Psoas muscle (tissue), 8 donors: Measurements from ENCODE around the gene SLC16A9. TPM values are rescaled to one million over a fixed set of nuclear protein-coding genes. Genes with fewer than 3 reads are reported as not detected.

ENCODE experiments used
- ATAC-seq, 4 donors: fragments of 200-7000 bp; cut with Tn5 transposase; one replicate each; pipeline ENCODE4 v1.9.1; 2020; ENCODE audit warnings: moderate library complexity in 3 of 4, mild to moderate bottlenecking in 2 of 4
- DNase-seq, 2 donors: peaks; one replicate each; pipeline ENCODE4 v3.0.0-alpha.2; 2020
- H3K27ac ChIP-seq: fragments of 200-600 bp; one replicate; pipeline ENCODE4 v1.8.0; 2022
- H3K27me3 ChIP-seq, 3 donors: fragments of 200-600 bp in 1 of 3; one replicate each; pipeline versions ENCODE4 v1.6.1 to v1.8.0; 2013 to 2022; ENCODE audit warnings: low read length in 2 of 3, mild to moderate bottlenecking in 2 of 3, moderate library complexity in 1 of 3; ENCODE audit not compliant: insufficient read depth in 3 of 3
- H3K36me3 ChIP-seq, 2 donors: fragments of 200-600 bp in 1 of 2; one replicate each; pipeline versions ENCODE4 v1.6.1 to v1.8.0; 2013 to 2022; ENCODE audit warnings: low read depth in 1 of 2, mild to moderate bottlenecking in 1 of 2, moderate library complexity in 1 of 2; ENCODE audit not compliant: insufficient read depth in 1 of 2
- H3K4me1 ChIP-seq: fragments of 200-600 bp; one replicate; pipeline ENCODE4 v1.8.0; 2022
- H3K4me3 ChIP-seq: fragments of 200-600 bp; one replicate; pipeline ENCODE4 v1.8.0; 2022; ENCODE audit warnings: mild to moderate bottlenecking
- H3K9me3 ChIP-seq: fragments of 200-600 bp; one replicate; pipeline ENCODE4 v1.8.0; 2022
- CTCF ChIP-seq: fragments of 200-600 bp; IDR thresholded peaks from one replicate; pipeline ENCODE4 v1.8.0; 2022; ENCODE audit warnings: antibody characterized with exemption
- WGBS, 3 donors: extraction: QIAGEN DNeasy Blood & Tissue Kit; methylation state at CpG; one replicate each; pipeline versions ENCODE4 v1.1.6 to v1.1.7; 2013; 5-methylcytosine and 5-hydroxymethylcytosine counted together
- intact Hi-C, 2 donors: fragments of 100-400 bp; cut with DNase I; formaldehyde crosslinking; loops; one replicate each; pipeline versions ENCODE4 v1.11.0 to v1.14.2; 2022
- polyA plus RNA-seq, 3 donors: library from polyadenylated mRNA; stranded (reverse); fragments of 200-250 nt; gene quantifications; one replicate each; pipeline ENCODE4 v1.2.3, GENCODE V29; 2013
- total RNA-seq, 4 donors: library from RNA; stranded (reverse); fragmentation: NEBNext Ultra II Directional in 2 of 4; extraction: Animal tissue kit (Norgen Biotek cat#: 25700) in 2 of 4; gene quantifications; one replicate each; pipeline versions ENCODE4 v1.2.1 to v1.2.4, GENCODE V29; 2021 to 2023
- donor health status: healthy with polysubstance abuse.
- donor health status: DM: no; HTN: no; CAD: no; lungs with moderate emphysema.
- donor health status: Bipolar disorder and iron deficiency.
- donor health status: healthy.
- donor health status: DM: yes; HTN: yes; CAD: no.
- donor health status: DM: no; HTN: no; CAD: no.
- donor health status: DM: no; HTN: no; CAD: no.
- donor health status: DM: yes; HTN: yes; CAD: no.

SLC16A9 gene
- total and polyA plus RNA-seq, 7 donors: 0.01 to 3.1 (median 0.84) TPM

GRCh38 chr10:59624951-59625350, 84.7 kb downstream of the SLC16A9 start:
- Histone ChIP-seq H3K36me3 (no peaks in the 10 kb centered on the region), H3K27ac (no peak overlapping the region), H3K9me3 (no peaks in the 10 kb centered on the region), H3K4me1 (no peaks in the 10 kb centered on the region), H3K27me3 (no peaks in the 10 kb centered on the region), H3K4me3 (no peak overlapping the region)
- no peak for TF ChIP-seq CTCF
- intact Hi-C loops: loop anchor here (2.0 to 5.0 kb wide), 6 partner anchors 206 to 673 kb away; partner anchors contain the start of gene CCDC6 (in 1 of the 2)
- no peak for ATAC-seq
- no peak for DNase-seq
- WGBS, 3 donors: 85 to 90% (median 88%) methylated on average over 8 of the region's 8 CpGs

DNA sequence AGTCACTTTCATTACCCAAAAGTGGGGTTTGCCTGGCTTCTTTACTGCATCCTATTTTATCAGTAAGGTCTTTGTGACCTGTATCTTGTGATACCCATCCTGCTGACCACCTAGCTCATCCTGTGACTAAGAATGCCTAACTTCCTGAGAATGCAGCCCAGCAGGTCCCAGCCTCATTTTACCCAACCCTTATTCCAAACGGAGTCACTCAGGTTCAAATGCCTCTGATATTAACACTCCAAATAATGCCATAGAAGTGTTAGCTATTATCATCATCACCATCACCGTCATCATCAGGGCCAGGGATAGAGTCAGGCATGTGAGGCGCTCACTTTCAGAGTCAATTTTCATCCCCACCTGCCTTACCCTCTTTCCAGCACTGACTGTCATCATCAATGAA, 85.5 kb downstream of the SLC16A9 start:
- WGBS, 3 donors: 89 to 93% (median 91%) methylated on average over 3 of the region's 3 CpGs
- H3K27me3 ChIP-seq: no peaks in the 10 kb centered on the region
- no peak for TF ChIP-seq CTCF
- no peaks in the 10 kb centered on the region for H3K36me3 ChIP-seq
- H3K4me3 ChIP-seq: no peak overlapping the region
- no peaks in the 10 kb centered on the region for H3K4me1 ChIP-seq
- DNase-seq (no peak), ATAC-seq (no peak)
- intact Hi-C loops: loop anchor here (2.0 to 5.0 kb wide), 3 partner anchors 207 to 672 kb away; no protein-coding TSS in a partner anchor
- H3K27ac ChIP-seq: no peak overlapping the region
- no peaks in the 10 kb centered on the region for H3K9me3 ChIP-seq

DNA sequence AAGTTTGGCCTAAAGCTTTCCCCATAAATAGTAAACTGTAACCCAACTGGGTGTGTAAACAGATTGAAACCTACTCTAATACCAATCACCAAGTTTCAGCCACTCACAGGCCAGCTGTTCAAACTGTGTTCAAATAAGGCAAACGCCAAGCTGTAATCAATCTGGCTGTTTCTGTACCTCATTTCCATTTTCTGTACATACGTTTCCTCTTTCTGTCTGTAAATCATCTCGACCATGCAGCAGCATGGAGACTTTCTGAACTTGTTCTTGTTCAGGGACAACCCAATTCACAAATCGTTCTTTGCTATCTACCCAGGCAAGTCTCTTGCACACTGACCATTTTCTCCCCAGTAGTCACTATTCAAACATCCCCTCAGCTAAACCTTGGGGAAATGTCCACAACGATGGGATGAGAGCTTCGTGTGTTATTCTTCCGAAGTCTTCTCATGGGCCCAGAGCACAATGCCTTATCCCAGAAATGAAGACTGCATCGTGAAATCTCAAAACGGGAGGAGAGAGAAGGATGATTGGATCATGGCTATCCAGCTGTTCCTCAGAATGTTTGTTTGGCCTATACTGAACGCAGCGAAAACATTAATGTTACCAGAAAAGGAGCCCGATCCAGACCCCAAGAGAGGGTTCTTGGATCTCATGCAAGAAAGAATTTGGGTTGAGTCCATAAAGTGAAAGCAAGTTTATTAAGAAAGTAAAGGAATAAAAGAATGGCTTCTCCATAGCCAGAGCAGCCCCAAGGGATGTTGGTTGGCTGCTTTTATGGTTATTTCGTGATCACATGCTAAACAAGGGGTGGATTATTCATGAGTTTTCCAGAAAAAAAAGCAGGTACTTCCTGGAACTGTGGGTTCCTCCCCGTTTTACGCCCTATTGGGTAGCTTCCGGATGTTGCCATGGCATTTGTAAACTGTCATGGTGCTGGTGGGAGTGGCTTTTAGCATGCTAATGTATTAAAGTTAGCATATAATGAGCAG, 86.2 kb downstream of the SLC16A9 start:
- no peak for ATAC-seq
- intact Hi-C loops: loop anchor here (2.0 to 5.0 kb wide), 3 partner anchors 207 to 671 kb away; no protein-coding TSS in a partner anchor
- peak overlapping the region; percentile 10 for H3K27ac ChIP-seq
- no peak for DNase-seq
- H3K9me3 ChIP-seq: no peaks in the 10 kb centered on the region
- no peaks in the 10 kb centered on the region for H3K27me3 ChIP-seq
- H3K36me3 ChIP-seq: no peaks in the 10 kb centered on the region
- 60 to 87% (median 62%) methylated on average over 16 of the region's 16 CpGs for WGBS, 3 donors
- no peak for TF ChIP-seq CTCF
- H3K4me3 ChIP-seq: no peak overlapping the region
- no peaks in the 10 kb centered on the region for H3K4me1 ChIP-seq

- peak; percentile 64 for TF ChIP-seq CTCF
- WGBS, 3 donors: 59 to 71% (median 63%) methylated on average over 16 of the region's 16 CpGs
- Histone ChIP-seq H3K27me3 (no peaks in the 10 kb centered on the region), H3K4me1 (no peaks in the 10 kb centered on the region), H3K4me3 (no peak overlapping the region), H3K9me3 (no peaks in the 10 kb centered on the region), H3K36me3 (no peaks in the 10 kb centered on the region), H3K27ac (no peak overlapping the region)
- ATAC-seq (peak in 3 of 4 donors; percentile 58 to 70 (median 60)), DNase-seq (no peak)
- intact Hi-C loops: loop anchor here in 1 of 2 donors (5.0 kb wide), 1 partner anchor 670 kb away; no protein-coding TSS in a partner anchor
These were observed 87.1 kb downstream of the SLC16A9 start for GRCh38 chr10:59622320-59623132.
